ENCODE results near the gene BNIP1. TPM values are rescaled to one million over a fixed set of nuclear protein-coding genes. Genes with fewer than 3 reads are reported as not detected.
"Not testable (repeated sequence)": the region's sequence is repeated elsewhere in the genome, so short reads cannot be mapped to it uniquely, and the experiment has no call there.

The BNIP1 gene
- total RNA-seq, 4 donors from 2014 or later: 6.1 to 11.5 (median 6.8) TPM

- peaks cover 0 to 36% (median 0%) of the 10 kb centered on the region in 3 donors for H3K4me1 ChIP-seq
- no peaks in the 10 kb centered on the region for H3K27me3 ChIP-seq
- TF ChIP-seq POLR2A (IDR thresholded peaks at IDR 0.05) (no peak), CTCF (IDR thresholded peaks at IDR 0.05) (no peak)
- H3K9me3 ChIP-seq: no peaks in the 10 kb centered on the region
- no peak for ATAC-seq
- no peak overlapping the region for H3K4me3 ChIP-seq
- H3K36me3 ChIP-seq: peaks cover 0 to 15% of the 10 kb centered on the region in 2 donors
- 60 to 71% methylated on average over 1 of the region's 1 CpG for WGBS, 2 donors (ENCODE audit: low coverage in 1 of 2)
- H3K27ac ChIP-seq: no peak overlapping the region
Measured at GRCh38 chr5:173103411-173103810, 40.9 kb upstream of the BNIP1 start.

- H3K36me3 ChIP-seq: peaks cover 0 to 55% of the 10 kb centered on the region in 2 donors
- no peak for ATAC-seq
- no peak overlapping the region for H3K27ac ChIP-seq
- WGBS, 2 donors (ENCODE audit: low coverage in 1 of 2): 52 to 63% methylated on average over 3 of the region's 3 CpGs
- no peaks in the 10 kb centered on the region for H3K9me3 ChIP-seq
- no peak overlapping the region for H3K4me3 ChIP-seq
- TF ChIP-seq CTCF (IDR thresholded peaks at IDR 0.05): no peak
- TF ChIP-seq POLR2AphosphoS5 (IDR thresholded peaks at IDR 0.05): no peak
- TF ChIP-seq EP300 (IDR thresholded peaks at IDR 0.05): no peak
- TF ChIP-seq POLR2A (IDR thresholded peaks at IDR 0.05): no peak
- no peaks in the 10 kb centered on the region for H3K27me3 ChIP-seq
- peaks cover 0 to 11% (median 0%) of the 10 kb centered on the region in 3 donors for H3K4me1 ChIP-seq
Measured at GRCh38 chr5:173108914-173109313, 35.4 kb upstream of the BNIP1 start.

- Histone ChIP-seq H3K4me3 (no peak overlapping the region), H3K4me1 (no peaks in the 10 kb centered on the region), H3K9me3 (no peaks in the 10 kb centered on the region), H3K27me3 (no peaks in the 10 kb centered on the region), H3K27ac (no peak overlapping the region), H3K36me3 (peaks cover 0 to 99% of the 10 kb centered on the region in 2 donors)
- TF ChIP-seq EP300 (IDR thresholded peaks at IDR 0.05) (no peak), POLR2AphosphoS5 (IDR thresholded peaks at IDR 0.05) (no peak), CTCF (IDR thresholded peaks at IDR 0.05) (no peak), POLR2A (IDR thresholded peaks at IDR 0.05) (no peak)
- ATAC-seq: no peak
- 100% methylated on average over 1 of the region's 1 CpG for WGBS, 2 donors (ENCODE audit: low coverage in 1 of 2)
Measured at GRCh38 chr5:173114536-173114935, 29.8 kb upstream of the BNIP1 start.

- TF ChIP-seq CTCF (IDR thresholded peaks at IDR 0.05) (no peak), EP300 (IDR thresholded peaks at IDR 0.05) (no peak), POLR2A (IDR thresholded peaks at IDR 0.05) (no peak), POLR2AphosphoS5 (IDR thresholded peaks at IDR 0.05) (no peak)
- peaks cover 0 to 93% of the 10 kb centered on the region in 2 donors for H3K36me3 ChIP-seq
- WGBS, 2 donors (ENCODE audit: low coverage in 1 of 2): 86 to 100% methylated on average over 1 of the region's 1 CpG
- peaks cover 0 to 6% (median 0%) of the 10 kb centered on the region in 3 donors for H3K9me3 ChIP-seq
- no peak for ATAC-seq
- H3K27ac ChIP-seq: no peak overlapping the region
- no peaks in the 10 kb centered on the region for H3K27me3 ChIP-seq
- H3K4me1 ChIP-seq: no peaks in the 10 kb centered on the region
- H3K4me3 ChIP-seq: no peak overlapping the region
Measured at GRCh38 chr5:173119719-173120118, 24.6 kb upstream of the BNIP1 start.

GRCh38 chr5:173123416-173123815 is 20.9 kb upstream of the BNIP1 start:
- no peak for TF ChIP-seq POLR2A (IDR thresholded peaks at IDR 0.05)
- no peak for TF ChIP-seq EP300 (IDR thresholded peaks at IDR 0.05)
- no peak for TF ChIP-seq CTCF (IDR thresholded peaks at IDR 0.05)
- no peak for TF ChIP-seq POLR2AphosphoS5 (IDR thresholded peaks at IDR 0.05)
- H3K36me3 ChIP-seq: peaks cover 0 to 91% of the 10 kb centered on the region in 2 donors
- H3K4me1 ChIP-seq: no peaks in the 10 kb centered on the region
- H3K9me3 ChIP-seq: peaks cover 0 to 6% (median 0%) of the 10 kb centered on the region in 3 donors
- no peak overlapping the region for H3K4me3 ChIP-seq
- H3K27ac ChIP-seq: no peak overlapping the region
- 68 to 73% methylated on average over 3 of the region's 3 CpGs for WGBS, 2 donors (ENCODE audit: low coverage in 1 of 2)
- no peak for ATAC-seq
- H3K27me3 ChIP-seq: no peaks in the 10 kb centered on the region

DNA sequence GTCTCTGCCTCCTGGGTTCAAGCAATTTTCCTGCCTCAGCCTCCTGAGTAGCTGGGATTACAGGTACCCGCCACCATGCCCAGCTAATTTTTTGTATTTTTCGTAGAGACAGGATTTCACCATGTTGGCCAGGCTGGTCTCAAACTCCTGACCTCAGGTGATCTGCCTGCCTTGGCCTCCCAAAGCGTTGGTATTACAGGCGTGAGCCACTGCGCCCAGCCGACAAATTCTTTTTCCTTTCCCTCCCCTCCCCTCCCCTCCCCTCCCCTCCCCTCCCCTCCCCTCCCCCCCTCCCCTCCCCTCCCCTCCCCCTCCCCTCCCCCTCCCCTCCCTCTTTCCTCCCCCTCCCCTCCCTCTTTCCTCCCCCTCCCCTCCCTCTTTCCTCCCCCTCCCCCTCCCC is 12.2 kb upstream of the BNIP1 start:
- H3K27ac ChIP-seq, H3K4me3 ChIP-seq, H3K9me3 ChIP-seq, ATAC-seq, H3K27me3 ChIP-seq, H3K4me1 ChIP-seq: not testable (repeated sequence)
- WGBS, 2 donors (ENCODE audit: low coverage in 1 of 2): 79 to 90% methylated on average over 5 to 6 of the region's 6 CpGs
- peaks cover 6 to 82% of the 10 kb centered on the region in 2 donors for H3K36me3 ChIP-seq

Measured in gastroesophageal sphincter (tissue), 4 donors.